ENCODE results near the gene PORCN.

Gene PORCN

GRCh38 chrX:48508400-48509244, at the start of gene PORCN:
Gene PORCN (plus strand): TSS chrX:48508992. CDS start chrX:48509821, 829 bp downstream.
- in situ Hi-C loops (cut with MboI; ENCODE audit: low pct_unique_long_range_greater_than_20kb, low sequenced_read_pairs) = no loop called here
- DNase-seq = peak; percentile 74

DNA sequence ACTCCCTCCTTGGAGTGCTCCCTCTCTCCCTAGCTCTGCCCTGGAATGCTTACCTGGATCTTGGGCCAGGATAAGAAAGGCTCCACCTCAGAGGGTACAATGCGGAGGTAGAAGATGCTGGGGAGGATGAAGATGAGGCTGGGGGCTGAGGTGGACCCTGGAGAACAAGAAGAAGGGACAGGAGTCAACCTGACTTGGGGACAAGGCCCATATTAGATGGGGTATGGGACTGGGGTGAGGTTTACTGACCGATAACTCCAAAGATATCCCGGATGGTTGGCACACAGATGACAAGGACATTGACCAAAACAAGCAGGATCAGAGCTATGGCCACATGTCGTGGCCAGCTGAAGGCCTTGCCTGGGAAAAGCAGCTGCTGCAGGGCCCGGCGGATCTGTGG, 49.3 kb upstream of the PORCN start:
- DNase-seq = no peak
- in situ Hi-C loops (cut with MboI; ENCODE audit: low pct_unique_long_range_greater_than_20kb, low sequenced_read_pairs) = no loop called here

GRCh38 chrX:48460031-48460430, 48.8 kb upstream of the PORCN start:
- no peak for DNase-seq
- in situ Hi-C loops (cut with MboI; ENCODE audit: low pct_unique_long_range_greater_than_20kb, low sequenced_read_pairs) = no loop called here

DNA sequence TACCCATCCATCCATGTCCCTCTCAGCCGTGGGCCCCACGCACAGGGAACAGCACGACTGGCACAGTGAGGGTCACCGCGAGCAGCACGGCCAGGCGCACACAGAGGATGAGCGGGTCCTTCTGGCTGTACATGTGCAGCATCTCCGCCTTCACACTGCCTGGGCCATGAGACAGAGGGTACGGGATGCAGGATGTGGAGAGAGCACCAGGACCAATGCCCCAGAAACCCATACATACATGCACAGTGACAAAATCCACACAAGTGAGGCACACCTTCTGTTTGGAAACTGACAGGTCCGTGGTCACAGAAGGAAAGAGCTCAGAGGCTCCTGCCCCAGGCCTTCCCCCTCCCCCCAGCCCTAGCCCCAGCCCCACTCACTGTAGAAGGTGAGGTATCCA, 48.2 kb upstream of the PORCN start:
- in situ Hi-C loops (cut with MboI; ENCODE audit: low pct_unique_long_range_greater_than_20kb, low sequenced_read_pairs) = no loop called here
- no peak for DNase-seq

GRCh38 chrX:48461830-48462229, 47.0 kb upstream of the PORCN start:
- no peak for DNase-seq

GRCh38 chrX:48465336-48465933, 43.4 kb upstream of the PORCN start:
- in situ Hi-C loops (cut with MboI; ENCODE audit: low pct_unique_long_range_greater_than_20kb, low sequenced_read_pairs) = no loop called here
- DNase-seq = no peak

More at GRCh38 chrX:48461830-48462229, 47.0 kb upstream of the PORCN start:
- in situ Hi-C loops (cut with MboI; ENCODE audit: low pct_unique_long_range_greater_than_20kb, low sequenced_read_pairs) = no loop called here

GRCh38 chrX:48466696-48467095, 42.1 kb upstream of the PORCN start:
- DNase-seq = no peak
- in situ Hi-C loops (cut with MboI; ENCODE audit: low pct_unique_long_range_greater_than_20kb, low sequenced_read_pairs) = no loop called here

DNA sequence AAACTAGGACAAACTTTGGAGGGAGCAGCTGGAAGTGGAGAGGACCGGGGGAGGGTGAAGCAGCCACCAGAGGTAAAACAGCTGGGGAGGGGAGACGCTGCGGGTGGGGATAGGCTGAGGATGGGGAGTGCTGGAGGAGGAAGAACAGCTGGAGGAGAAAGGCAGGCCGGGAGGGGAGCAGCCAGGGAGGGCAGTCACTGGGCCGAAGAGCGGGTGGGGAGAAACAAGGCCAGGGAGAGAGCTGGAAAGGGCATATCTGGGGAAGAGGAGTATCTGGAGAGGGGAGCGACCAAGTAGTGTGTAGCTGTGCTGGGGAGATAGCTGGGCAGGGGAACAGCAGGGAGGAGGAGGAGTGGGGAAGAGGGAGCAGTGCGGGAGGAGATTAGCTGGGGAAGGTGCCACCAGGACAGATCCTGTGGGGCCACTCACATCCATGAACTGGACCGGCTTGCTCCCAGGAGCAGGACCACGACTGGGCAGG, 41.5 kb upstream of the PORCN start:
- in situ Hi-C loops (cut with MboI; ENCODE audit: low pct_unique_long_range_greater_than_20kb, low sequenced_read_pairs) = no loop called here

DNA sequence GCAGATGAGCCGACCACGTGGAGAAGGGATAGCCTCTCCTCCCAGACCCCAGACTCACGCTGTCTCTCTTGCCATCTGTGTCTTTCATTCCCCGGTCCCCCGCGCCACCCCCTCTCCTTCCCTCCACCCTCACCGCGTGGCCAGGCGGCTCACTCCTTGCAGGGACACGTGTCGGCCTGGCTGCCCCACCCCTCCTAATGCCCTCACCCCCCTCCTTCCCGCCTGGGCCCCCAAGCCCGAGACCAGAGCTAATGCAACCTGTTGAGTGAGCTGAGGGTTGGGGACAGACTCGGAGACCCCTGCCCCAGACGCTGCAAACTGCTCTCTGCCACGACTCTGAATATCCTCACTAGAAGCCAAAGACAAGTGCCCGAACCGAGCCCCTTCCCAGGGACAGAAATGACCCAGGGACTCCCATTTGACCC, 40.5 kb upstream of the PORCN start:
- in situ Hi-C loops (cut with MboI; ENCODE audit: low pct_unique_long_range_greater_than_20kb, low sequenced_read_pairs) = no loop called here
- DNase-seq = peak; percentile 40

More for the DNA sequence above, 41.5 kb upstream of the PORCN start:
- DNase-seq = no peak

GRCh38 chrX:48468693-48469691, 39.8 kb upstream of the PORCN start:
- in situ Hi-C loops (cut with MboI; ENCODE audit: low pct_unique_long_range_greater_than_20kb, low sequenced_read_pairs) = no loop called here
- DNase-seq = peak; percentile 80

DNA sequence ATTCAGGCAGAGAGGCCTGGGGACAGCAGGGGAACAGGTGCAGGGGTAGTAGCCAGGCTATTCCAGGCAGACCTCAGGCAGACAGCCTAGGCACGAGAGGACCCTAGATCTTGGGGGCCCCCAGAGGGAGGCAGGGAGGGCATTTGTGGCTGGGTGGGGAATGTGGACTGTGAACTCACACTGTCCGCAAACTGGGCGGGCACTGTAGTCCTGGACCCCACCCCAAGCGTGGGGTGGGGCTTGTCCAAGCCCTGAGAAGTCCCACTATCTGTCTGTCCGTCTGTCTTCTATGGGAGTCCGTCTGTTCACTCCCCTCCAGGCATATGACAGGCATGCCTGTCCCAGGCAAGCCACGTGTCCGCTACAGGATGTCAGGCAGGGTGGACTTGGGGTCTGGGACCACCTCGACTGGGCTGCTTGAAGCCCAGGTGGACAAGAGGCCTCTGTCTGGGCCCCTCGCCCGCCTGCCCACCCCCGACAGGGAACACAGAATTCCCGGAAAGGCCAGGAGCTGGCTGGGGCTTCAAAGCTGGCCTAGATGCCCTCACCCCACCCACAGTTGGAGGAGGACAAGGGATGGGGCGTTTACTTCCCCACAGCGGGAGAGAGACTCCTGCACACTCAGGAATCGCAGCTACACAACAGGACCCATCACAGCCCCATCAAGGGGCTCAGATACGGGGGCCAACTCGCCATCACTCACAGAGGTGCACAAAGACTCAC, 38.5 kb upstream of the PORCN start, which contains the start of gene SLC38A5:
SLC38A5 (minus strand) TSS at position 151 of the 723 bp plus-strand sequence. CDS start 2,336 bp downstream, outside the sequence.
- in situ Hi-C loops (cut with MboI; ENCODE audit: low pct_unique_long_range_greater_than_20kb, low sequenced_read_pairs) = no loop called here
- DNase-seq = no peak

DNA sequence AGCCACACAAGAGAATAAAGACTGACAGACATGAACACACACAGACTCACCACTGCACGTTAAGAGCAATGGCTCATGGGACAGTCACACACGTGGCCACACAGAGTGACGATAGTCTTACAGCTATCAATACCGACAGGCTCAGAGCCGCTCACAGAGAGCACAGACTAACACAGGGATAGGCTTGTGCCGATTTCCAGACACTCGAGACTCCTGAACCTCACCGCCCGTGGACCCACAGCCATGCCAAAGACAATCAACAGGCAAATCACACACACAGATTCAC, 38.0 kb upstream of the PORCN start:
- in situ Hi-C loops (cut with MboI; ENCODE audit: low pct_unique_long_range_greater_than_20kb, low sequenced_read_pairs) = no loop called here

GRCh38 chrX:48471504-48471903, 37.3 kb upstream of the PORCN start:
- no peak for DNase-seq
- in situ Hi-C loops (cut with MboI; ENCODE audit: low pct_unique_long_range_greater_than_20kb, low sequenced_read_pairs) = no loop called here

More for the DNA sequence above, 38.0 kb upstream of the PORCN start:
- DNase-seq = no peak

DNA sequence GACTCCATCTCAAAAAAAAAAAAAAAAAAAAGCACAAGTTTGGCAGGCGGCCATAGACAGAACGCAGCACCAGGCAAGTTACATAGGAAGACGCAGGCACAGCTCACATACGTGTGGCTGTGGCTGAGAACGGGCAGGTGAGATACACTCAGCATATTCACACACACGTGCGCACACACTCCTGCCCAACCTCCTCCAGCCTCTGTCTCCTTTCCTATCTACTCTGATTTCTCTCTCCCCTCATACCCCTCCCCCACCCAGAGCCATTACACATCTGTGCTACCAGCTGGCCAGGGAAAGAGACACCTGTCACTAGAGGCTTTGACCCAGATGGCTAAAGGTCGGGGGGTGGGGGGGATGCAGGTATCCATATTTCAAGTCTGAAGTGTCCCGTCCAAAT, 36.6 kb upstream of the PORCN start:
- no peak for DNase-seq
- in situ Hi-C loops (cut with MboI; ENCODE audit: low pct_unique_long_range_greater_than_20kb, low sequenced_read_pairs) = no loop called here

DNA sequence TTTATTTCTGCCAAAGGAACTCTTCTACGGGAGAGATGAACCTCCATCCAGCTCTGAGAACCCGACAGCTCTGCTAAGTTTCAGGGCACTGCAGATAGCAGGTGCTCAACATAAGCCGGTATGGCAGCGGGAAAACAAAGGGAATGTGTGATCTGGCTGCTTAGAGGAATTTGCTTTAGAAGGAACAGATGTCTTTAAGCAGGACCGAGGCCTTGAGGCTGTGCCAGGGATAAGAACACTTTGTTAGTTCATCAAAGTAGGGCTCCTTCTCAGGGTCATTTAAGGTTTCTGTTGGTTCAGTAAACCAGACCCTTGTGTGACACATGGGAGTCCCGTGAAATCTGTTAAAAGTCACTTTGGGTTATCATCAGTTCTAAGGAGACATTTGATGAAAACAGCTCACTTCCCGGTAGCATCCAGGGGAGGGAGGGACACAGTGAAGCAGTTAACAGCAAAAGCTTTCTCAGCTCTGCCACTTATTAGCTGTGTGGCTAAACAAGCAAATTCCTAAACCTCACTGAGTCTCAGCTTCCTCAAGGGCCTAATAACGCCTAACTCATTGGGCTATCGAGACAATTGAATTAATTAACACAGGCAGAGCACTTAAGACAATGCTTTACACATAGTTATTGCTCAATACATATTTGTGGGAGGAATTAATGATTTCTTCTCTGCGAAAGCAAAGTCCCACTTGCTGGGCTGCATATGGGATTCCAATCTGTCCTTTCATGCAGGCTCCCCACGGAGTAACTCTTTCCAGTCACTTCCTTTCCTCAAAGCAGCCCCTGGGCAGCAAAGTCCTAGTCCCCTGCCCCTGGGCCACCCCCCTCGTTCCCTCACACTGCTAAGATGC, 35.7 kb upstream of the PORCN start:
- in situ Hi-C loops (cut with MboI; ENCODE audit: low pct_unique_long_range_greater_than_20kb, low sequenced_read_pairs) = no loop called here
- no peak for DNase-seq

DNA sequence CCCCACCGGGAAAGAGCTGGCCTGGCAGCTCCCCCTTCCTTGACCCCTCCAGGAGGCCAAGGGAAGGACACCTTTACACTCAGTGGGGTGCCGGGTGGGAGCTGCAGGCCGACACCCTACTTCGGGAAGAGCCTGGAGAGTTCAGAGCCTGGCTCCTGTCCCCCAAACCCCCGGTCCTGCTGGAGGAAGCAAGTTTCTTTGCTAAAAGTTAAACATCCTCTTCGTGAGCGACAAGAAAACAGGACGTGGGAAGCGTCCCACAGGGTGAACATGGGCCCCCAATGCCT, 35.1 kb upstream of the PORCN start:
- no peak for DNase-seq
- in situ Hi-C loops (cut with MboI; ENCODE audit: low pct_unique_long_range_greater_than_20kb, low sequenced_read_pairs) = no loop called here

- in situ Hi-C loops (cut with MboI; ENCODE audit: low pct_unique_long_range_greater_than_20kb, low sequenced_read_pairs) = no loop called here
- peak; percentile 66 for DNase-seq
These were observed 34.7 kb upstream of the PORCN start for GRCh38 chrX:48474127-48474526.

DNA sequence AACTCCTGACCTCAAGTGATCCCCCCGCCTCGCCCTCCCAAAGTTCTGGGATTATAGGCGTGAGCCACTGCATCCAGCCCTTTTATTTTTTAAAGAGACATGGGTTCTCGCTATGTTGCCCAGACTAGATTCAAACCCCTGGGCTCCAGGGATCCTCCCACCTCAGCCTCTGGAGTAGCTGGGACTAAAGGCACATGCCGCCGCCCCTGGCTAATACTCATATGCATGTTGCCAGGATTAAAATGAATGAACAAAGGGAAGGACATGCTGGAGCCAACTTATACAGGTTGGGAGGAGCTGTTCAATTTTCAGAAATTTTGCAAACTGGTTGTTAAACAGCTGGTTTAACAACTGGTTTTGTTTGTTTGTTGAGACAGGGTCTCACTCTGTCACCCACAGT, 34.2 kb upstream of the PORCN start:
- in situ Hi-C loops (cut with MboI; ENCODE audit: low pct_unique_long_range_greater_than_20kb, low sequenced_read_pairs) = no loop called here
- DNase-seq = no peak

Measured in KBM-7 (cell line).